Skeletal muscle tissue (tissue), 4 donors: ENCODE data around the gene IGSF21. TPM values are rescaled to one million over a fixed set of nuclear protein-coding genes. Genes with fewer than 3 reads are reported as not detected.

Source experiments
- H3K27ac ChIP-seq: one replicate; pipeline ENCODE4 v1.7.0; 2013; ENCODE audit warnings: mild to moderate bottlenecking, low read depth, low read length, inconsistent platforms
- H3K27me3 ChIP-seq, 3 donors: one replicate each; pipeline ENCODE4 v1.7.0; 2013; ENCODE audit warnings: low read length in 3 of 3; ENCODE audit not compliant: control insufficient read depth in 3 of 3, insufficient read depth in 3 of 3
- H3K36me3 ChIP-seq, 3 donors: one replicate each; pipeline ENCODE4 v1.7.0; 2013; ENCODE audit warnings: low read length in 3 of 3; ENCODE audit not compliant: control insufficient read depth in 3 of 3, insufficient read depth in 3 of 3
- H3K4me1 ChIP-seq, 3 donors: one replicate each; pipeline ENCODE4 v1.7.0; 2013; ENCODE audit warnings: low read length in 3 of 3, mild to moderate bottlenecking in 3 of 3; ENCODE audit not compliant: control insufficient read depth in 3 of 3, insufficient read depth in 3 of 3
- H3K4me3 ChIP-seq, 3 donors: one replicate each; pipeline ENCODE4 v1.7.0; 2013; ENCODE audit warnings: low read length in 3 of 3
- H3K9ac ChIP-seq, 3 donors: one replicate each; pipeline ENCODE4 v1.7.0; 2013; ENCODE audit warnings: low read length in 3 of 3, mild to moderate bottlenecking in 3 of 3, moderate library complexity in 2 of 3, low read depth in 1 of 3
- H3K9me3 ChIP-seq, 3 donors: one replicate each; pipeline ENCODE4 v1.7.0; 2013; ENCODE audit warnings: low read length in 3 of 3; ENCODE audit not compliant: control insufficient read depth in 3 of 3
- total RNA-seq: library from RNA; depleted of rRNA; stranded (reverse); fragments of >200 nt; gene quantifications from one replicate; pipeline ENCODE4 v1.2.3, GENCODE V29; 2014
- donor health status: Osteomylitis.

The IGSF21 gene
- total RNA-seq, 1 donor from 2014 or later: not detected

- Histone ChIP-seq H3K9me3 (no peaks in the 10 kb centered on the region), H3K9ac (no peak overlapping the region), H3K27ac (no peak overlapping the region), H3K36me3 (no peaks in the 10 kb centered on the region), H3K4me3 (no peak overlapping the region), H3K4me1 (no peaks in the 10 kb centered on the region), H3K27me3 (peaks cover 33 to 69% (median 57%) of the 10 kb centered on the region in 3 donors)
Measured at GRCh38 chr1:18200918-18201317, 93.3 kb downstream of the IGSF21 start.

- Histone ChIP-seq H3K27me3 (peaks cover 26 to 57% (median 46%) of the 10 kb centered on the region in 3 donors), H3K27ac (no peak overlapping the region), H3K9ac (no peak overlapping the region), H3K4me1 (no peaks in the 10 kb centered on the region), H3K4me3 (no peak overlapping the region), H3K9me3 (peaks cover 0 to 8% (median 1%) of the 10 kb centered on the region in 3 donors), H3K36me3 (no peaks in the 10 kb centered on the region)
Measured at GRCh38 chr1:18201997-18202719, 94.6 kb downstream of the IGSF21 start.

- Histone ChIP-seq H3K36me3 (no peaks in the 10 kb centered on the region), H3K4me3 (no peak overlapping the region), H3K4me1 (no peaks in the 10 kb centered on the region), H3K9ac (no peak overlapping the region), H3K27me3 (peaks cover 26 to 48% (median 43%) of the 10 kb centered on the region in 3 donors), H3K27ac (no peak overlapping the region), H3K9me3 (peaks cover 0 to 12% (median 2%) of the 10 kb centered on the region in 3 donors)
Measured at GRCh38 chr1:18203645-18204044, 96.0 kb downstream of the IGSF21 start.

- Histone ChIP-seq H3K27me3 (peaks cover 26 to 41% (median 34%) of the 10 kb centered on the region in 3 donors), H3K4me3 (no peak overlapping the region), H3K9ac (no peak overlapping the region), H3K9me3 (peaks cover 0 to 12% (median 2%) of the 10 kb centered on the region in 3 donors), H3K27ac (no peak overlapping the region), H3K4me1 (no peaks in the 10 kb centered on the region), H3K36me3 (no peaks in the 10 kb centered on the region)
Measured at GRCh38 chr1:18204575-18204974, 97.0 kb downstream of the IGSF21 start.

GRCh38 chr1:18205319-18205718 is 97.7 kb downstream of the IGSF21 start:
- Histone ChIP-seq H3K36me3 (no peaks in the 10 kb centered on the region), H3K4me1 (no peaks in the 10 kb centered on the region), H3K27ac (no peak overlapping the region), H3K4me3 (no peak overlapping the region), H3K9me3 (peaks cover 0 to 12% (median 2%) of the 10 kb centered on the region in 3 donors), H3K9ac (no peak overlapping the region), H3K27me3 (peaks cover 22 to 35% (median 32%) of the 10 kb centered on the region in 3 donors)

GRCh38 chr1:18211764-18212163 is 104.2 kb downstream of the IGSF21 start:
- no peak overlapping the region for H3K4me3 ChIP-seq
- no peaks in the 10 kb centered on the region for H3K4me1 ChIP-seq

GRCh38 chr1:18217398-18218043 is 109.9 kb downstream of the IGSF21 start:
- no peaks in the 10 kb centered on the region for H3K4me1 ChIP-seq
- no peak overlapping the region for H3K4me3 ChIP-seq
- no peaks in the 10 kb centered on the region for H3K36me3 ChIP-seq
- H3K27me3 ChIP-seq: peaks cover 7 to 31% (median 29%) of the 10 kb centered on the region in 3 donors
- H3K9me3 ChIP-seq: peaks cover 0 to 3% (median 3%) of the 10 kb centered on the region in 3 donors
- H3K27ac ChIP-seq: no peak overlapping the region
- H3K9ac ChIP-seq: no peak overlapping the region

More at GRCh38 chr1:18211764-18212163, 104.2 kb downstream of the IGSF21 start:
- Histone ChIP-seq H3K9ac (no peak overlapping the region), H3K9me3 (peaks cover 0 to 8% (median 2%) of the 10 kb centered on the region in 3 donors), H3K27ac (no peak overlapping the region), H3K27me3 (peaks cover 0 to 29% (median 14%) of the 10 kb centered on the region in 3 donors), H3K36me3 (no peaks in the 10 kb centered on the region)

- Histone ChIP-seq H3K9me3 (peaks cover 0 to 2% (median 0%) of the 10 kb centered on the region in 3 donors), H3K27ac (no peak overlapping the region), H3K27me3 (peaks cover 10 to 44% (median 37%) of the 10 kb centered on the region in 3 donors), H3K9ac (no peak overlapping the region), H3K36me3 (no peaks in the 10 kb centered on the region), H3K4me1 (no peaks in the 10 kb centered on the region), H3K4me3 (no peak overlapping the region)
Measured at GRCh38 chr1:18229625-18230024, 122.0 kb downstream of the IGSF21 start.

GRCh38 chr1:18230321-18230720 is 122.7 kb downstream of the IGSF21 start:
- H3K27ac ChIP-seq: no peak overlapping the region
- no peak overlapping the region for H3K9ac ChIP-seq
- H3K27me3 ChIP-seq: peaks cover 7 to 40% (median 33%) of the 10 kb centered on the region in 3 donors
- no peaks in the 10 kb centered on the region for H3K4me1 ChIP-seq
- H3K36me3 ChIP-seq: no peaks in the 10 kb centered on the region
- no peak overlapping the region for H3K4me3 ChIP-seq
- peaks cover 0 to 2% (median 0%) of the 10 kb centered on the region in 3 donors for H3K9me3 ChIP-seq

- Histone ChIP-seq H3K27ac (no peak overlapping the region), H3K4me3 (no peak overlapping the region), H3K27me3 (peaks cover 2 to 38% (median 31%) of the 10 kb centered on the region in 3 donors), H3K9ac (no peak overlapping the region), H3K4me1 (no peaks in the 10 kb centered on the region), H3K36me3 (no peaks in the 10 kb centered on the region), H3K9me3 (peaks cover 0 to 2% (median 0%) of the 10 kb centered on the region in 3 donors)
Measured at GRCh38 chr1:18230840-18231239, 123.2 kb downstream of the IGSF21 start.
